GM23338 (cell line): Measurements from ENCODE around the gene CFAP157. TPM values are rescaled to one million over a fixed set of nuclear protein-coding genes. Genes with fewer than 3 reads are reported as not detected.

Source experiments
- ATAC-seq: fragments of 200-7000 bp; cut with Tn5 transposase; 3 replicates; pipeline ENCODE4 v1.9.1; 2020
- DNase-seq: peaks from one replicate; pipeline ENCODE4 v3.0.0-alpha.2; 2015; ENCODE audit warnings: low spot score
- H2AFZ ChIP-seq: fragments of 200-600 bp; sonication (generic); 2 replicates; pipeline ENCODE4 v1.8.0; 2016; ENCODE audit warnings: antibody characterized with exemption, mild to moderate bottlenecking, moderate library complexity
- H3F3A ChIP-seq: fragments of 200-600 bp; sonication (generic); replicated peaks from 2 replicates; pipeline ENCODE4 v1.8.0; 2017; ENCODE audit warnings: antibody characterized with exemption, mixed run types, low read depth
- H3K27ac ChIP-seq: fragments of 200-600 bp; sonication (generic); 2 replicates; pipeline ENCODE4 v1.6.1; 2016; ENCODE audit warnings: low read depth
- H3K27me3 ChIP-seq: fragments of 200-600 bp; sonication (generic); 2 replicates; pipeline ENCODE4 v1.8.0; 2016; ENCODE audit warnings: mild to moderate bottlenecking, mixed run types, moderate library complexity; ENCODE audit not compliant: insufficient read depth
- H3K36me3 ChIP-seq: fragments of 200-600 bp; sonication (generic); 2 replicates; pipeline ENCODE4 v1.8.0; 2016; ENCODE audit warnings: mild to moderate bottlenecking; ENCODE audit not compliant: insufficient read depth
- H3K4me1 ChIP-seq: fragments of 200-600 bp; sonication (generic); 2 replicates; pipeline ENCODE4 v1.8.0; 2016; ENCODE audit warnings: mild to moderate bottlenecking, moderate library complexity; ENCODE audit not compliant: insufficient read depth
- H3K4me2 ChIP-seq: fragments of 200-600 bp; sonication (generic); 2 replicates; pipeline ENCODE4 v1.7.1; 2017; ENCODE audit warnings: mixed run types
- H3K4me3 ChIP-seq: fragments of 200-600 bp; sonication (generic); 2 replicates; pipeline ENCODE4 v1.6.1; 2016; ENCODE audit warnings: mixed run types
- H3K79me2 ChIP-seq: fragments of 200-600 bp; sonication (generic); replicated peaks from 2 replicates; pipeline ENCODE4 v1.8.0; 2017; ENCODE audit warnings: mild to moderate bottlenecking; ENCODE audit not compliant: insufficient read depth
- H3K9me2 ChIP-seq: fragments of 200-600 bp; sonication (generic); 2 replicates; pipeline ENCODE4 v1.8.0; 2017; ENCODE audit not compliant: insufficient read depth
- H4K20me1 ChIP-seq: fragments of 200-600 bp; sonication (generic); replicated peaks from 2 replicates; pipeline ENCODE4 v1.8.0; 2017; ENCODE audit warnings: mild to moderate bottlenecking; ENCODE audit not compliant: insufficient read depth
- H3K27ac Mint-ChIP-seq: 2 replicates; pipeline ENCODE4 v1.8.0; 2020; ENCODE audit warnings: inconsistent platforms, mild to moderate bottlenecking, moderate library complexity, mixed read lengths
- H3K27me3 Mint-ChIP-seq: 3 replicates; pipeline ENCODE4 v1.8.0; 2022; ENCODE audit warnings: low read depth, mild to moderate bottlenecking, moderate library complexity, mixed read lengths, inconsistent platforms; ENCODE audit not compliant: insufficient read depth, poor library complexity
- H3K36me3 Mint-ChIP-seq: 3 replicates; pipeline ENCODE4 v1.8.0; 2021; ENCODE audit warnings: low read depth, mild to moderate bottlenecking, inconsistent platforms, moderate library complexity, mixed read lengths
- H3K4me1 Mint-ChIP-seq: 3 replicates; pipeline ENCODE4 v1.8.0; 2020; ENCODE audit warnings: mild to moderate bottlenecking, inconsistent platforms, mixed read lengths
- H3K4me3 Mint-ChIP-seq: 3 replicates; pipeline ENCODE4 v1.8.0; 2021; ENCODE audit warnings: moderate library complexity, mild to moderate bottlenecking, inconsistent platforms, mixed read lengths
- H3K9me3 Mint-ChIP-seq: 3 replicates; pipeline ENCODE4 v1.8.0; 2020; ENCODE audit warnings: moderate library complexity, mild to moderate bottlenecking, inconsistent platforms, mixed read lengths
- CREB1 ChIP-seq: fragments of 250-450 bp; sonication (Bioruptor Pico); IDR thresholded peaks from 2 replicates; pipeline ENCODE4 v1.5.0; 2020; ENCODE audit warnings: low read depth, mild to moderate bottlenecking, moderate library complexity
- CTCF ChIP-seq, 2 experiments: fragments of 200-600 bp in 1 of 2; sonication (generic) in 1 of 2; conservative IDR thresholded peaks; 2 replicates each; pipeline versions ENCODE4 v1.5.1 to v1.6.1; 2016 to 2017; ENCODE audit warnings: antibody characterized with exemption in 2 of 2, low read depth in 2 of 2, mild to moderate bottlenecking in 2 of 2, moderate library complexity in 1 of 2
- ETS1 ChIP-seq: IDR thresholded peaks from 2 replicates; pipeline ENCODE4 v1.6.1; 2016; ENCODE audit warnings: antibody characterized with exemption
- EZH2 ChIP-seq: fragments of 200-600 bp; sonication (generic); IDR thresholded peaks from one replicate; pipeline ENCODE4 v1.8.0; 2017; ENCODE audit warnings: antibody characterized with exemption, mild to moderate bottlenecking, low read depth; ENCODE audit not compliant: unreplicated experiment
- EZH2phosphoT487 ChIP-seq: fragments of 200-600 bp; sonication (generic); IDR thresholded peaks from one replicate; pipeline ENCODE4 v1.8.1; 2018; ENCODE audit warnings: antibody characterized with exemption; ENCODE audit not compliant: unreplicated experiment
- JUNB ChIP-seq: IDR thresholded peaks from one replicate; pipeline ENCODE4 v1.6.1; 2016; ENCODE audit warnings: antibody characterized with exemption; ENCODE audit not compliant: unreplicated experiment
- NANOG ChIP-seq: IDR thresholded peaks from 2 replicates; pipeline ENCODE4 v1.6.1; 2016; ENCODE audit warnings: antibody characterized with exemption, borderline replicate concordance
- POLR2AphosphoS5 ChIP-seq: IDR thresholded peaks from 2 replicates; pipeline ENCODE4 v1.6.1; 2016; ENCODE audit warnings: antibody characterized with exemption, low read depth
- REST ChIP-seq: IDR thresholded peaks from one replicate; pipeline ENCODE4 v1.6.1; 2018; ENCODE audit warnings: antibody characterized with exemption; ENCODE audit not compliant: unreplicated experiment
- STAT1 ChIP-seq: IDR thresholded peaks from one replicate; pipeline ENCODE4 v1.6.1; 2016; ENCODE audit warnings: antibody characterized with exemption; ENCODE audit not compliant: unreplicated experiment
- ZNF114 ChIP-seq: fragments of 250-450 bp; sonication (Bioruptor Pico); IDR thresholded peaks from 2 replicates; pipeline ENCODE4 v1.5.0; 2020; ENCODE audit warnings: mild to moderate bottlenecking, moderate library complexity
- ZNF331 ChIP-seq: fragments of 250-450 bp; sonication (Bioruptor Pico); IDR thresholded peaks from 2 replicates; pipeline ENCODE4 v1.5.0; 2020; ENCODE audit warnings: low read depth, mild to moderate bottlenecking, moderate library complexity
- ZNF462 ChIP-seq: fragments of 250-450 bp; sonication (Bioruptor Pico); IDR thresholded peaks from 2 replicates; pipeline ENCODE4 v1.5.0; 2020; ENCODE audit warnings: mild to moderate bottlenecking, moderate library complexity
- polyA plus RNA-seq: library from polyadenylated mRNA; unstranded; fragments of >200 nt; fragmentation: Nextera tagmentation; extraction: Ambion mirVana; gene quantifications from 2 replicates; pipeline ENCODE4 v1.2.1, GENCODE V29; 2016
- total RNA-seq: library from RNA; depleted of rRNA; stranded (reverse); fragments of >200 nt; shearing (Covaris generic); gene quantifications from 2 replicates; pipeline ENCODE4 v1.2.3, GENCODE V29; 2014

CFAP157 gene
- total and polyA plus RNA-seq, 2 experiments from 2014 or later: 0.17 to 0.55 TPM

- H3K4me1 ChIP-seq: peaks cover 5% of the 10 kb centered on the region; the same call in 1 of the 2 replicates
- H3K4me3 ChIP-seq: no peak overlapping the region
- no peak overlapping the region for H3K4me3 Mint-ChIP-seq
- no peaks in the 10 kb centered on the region for H3K36me3 Mint-ChIP-seq
- peaks cover 3% of the 10 kb centered on the region; the same call in 1 of the 3 replicates for H3K4me1 Mint-ChIP-seq
- no peaks in the 10 kb centered on the region for H3K9me3 Mint-ChIP-seq
- H4K20me1 ChIP-seq: 0 out of 2 replicates have a peak, but pooled peaks cover 13% of the 10 kb centered on the region
- H3K27me3 ChIP-seq: peaks cover 14% of the 10 kb centered on the region
- H3K79me2 ChIP-seq: no peaks in the 10 kb centered on the region
- H3F3A ChIP-seq: no peaks in the 10 kb centered on the region
- H2AFZ ChIP-seq: no peak overlapping the region
- no peak for ATAC-seq
- H3K36me3 ChIP-seq: no peaks in the 10 kb centered on the region
- H3K9me2 ChIP-seq: no peaks in the 10 kb centered on the region
- H3K27ac Mint-ChIP-seq: no peak overlapping the region
- no peak overlapping the region for H3K27ac ChIP-seq
- TF ChIP-seq ZNF331 (CRISPR knock-in tag) (no peak), NANOG (no peak), EZH2 (no peak), ZNF462 (CRISPR knock-in tag) (no peak), POLR2AphosphoS5 (no peak), REST (no peak), JUNB (no peak), CTCF (conservative IDR thresholded peaks at IDR 0.05; ENCODE audit: low read depth in 2 of 2) (no peak), EZH2phosphoT487 (no peak), ZNF114 (CRISPR knock-in tag) (no peak), CREB1 (no peak), ETS1 (no peak), STAT1 (no peak)
- DNase-seq: no peak
- no peak overlapping the region for H3K4me2 ChIP-seq
- H3K27me3 Mint-ChIP-seq: peaks cover 18% of the 10 kb centered on the region
These were observed 49.4 kb downstream of the CFAP157 start for GRCh38 chr9:127756233-127756632.
